LNCAP (cell line): ENCODE data around the gene FBF1.

Source experiments
- CTCF ChIP-seq: fragments of 450-650 bp; IDR thresholded peaks from 2 replicates; pipeline ENCODE4 v1.5.1; 2017; ENCODE audit warnings: mild to moderate bottlenecking

FBF1 gene

GRCh38 chr17:75922963-75923874, 17.6 kb downstream of the FBF1 start:
- no peak for TF ChIP-seq CTCF

- TF ChIP-seq CTCF, result no peak
Measured at GRCh38 chr17:75922173-75922961, 18.5 kb downstream of the FBF1 start.

- TF ChIP-seq CTCF, result no peak
Measured at GRCh38 chr17:75921596-75921995, 19.2 kb downstream of the FBF1 start.

- TF ChIP-seq CTCF, result no peak
Measured at GRCh38 chr17:75920045-75920560, 20.7 kb downstream of the FBF1 start.

GRCh38 chr17:75919611-75920010, 21.2 kb downstream of the FBF1 start:
- no peak for TF ChIP-seq CTCF

GRCh38 chr17:75917917-75918445, 22.9 kb downstream of the FBF1 start:
- no peak for TF ChIP-seq CTCF

- no peak for TF ChIP-seq CTCF
Measured at GRCh38 chr17:75917141-75917916, 23.5 kb downstream of the FBF1 start.
